Measurements from ENCODE around the gene GRAP2.
A peak's percentile ranks its signal among the peaks of the same experiment; 100 is the strongest.

The GRAP2 gene

GRCh38 chr22:39997421-39997820 is 96.5 kb downstream of the GRAP2 start:
- no peak for DNase-seq

DNA sequence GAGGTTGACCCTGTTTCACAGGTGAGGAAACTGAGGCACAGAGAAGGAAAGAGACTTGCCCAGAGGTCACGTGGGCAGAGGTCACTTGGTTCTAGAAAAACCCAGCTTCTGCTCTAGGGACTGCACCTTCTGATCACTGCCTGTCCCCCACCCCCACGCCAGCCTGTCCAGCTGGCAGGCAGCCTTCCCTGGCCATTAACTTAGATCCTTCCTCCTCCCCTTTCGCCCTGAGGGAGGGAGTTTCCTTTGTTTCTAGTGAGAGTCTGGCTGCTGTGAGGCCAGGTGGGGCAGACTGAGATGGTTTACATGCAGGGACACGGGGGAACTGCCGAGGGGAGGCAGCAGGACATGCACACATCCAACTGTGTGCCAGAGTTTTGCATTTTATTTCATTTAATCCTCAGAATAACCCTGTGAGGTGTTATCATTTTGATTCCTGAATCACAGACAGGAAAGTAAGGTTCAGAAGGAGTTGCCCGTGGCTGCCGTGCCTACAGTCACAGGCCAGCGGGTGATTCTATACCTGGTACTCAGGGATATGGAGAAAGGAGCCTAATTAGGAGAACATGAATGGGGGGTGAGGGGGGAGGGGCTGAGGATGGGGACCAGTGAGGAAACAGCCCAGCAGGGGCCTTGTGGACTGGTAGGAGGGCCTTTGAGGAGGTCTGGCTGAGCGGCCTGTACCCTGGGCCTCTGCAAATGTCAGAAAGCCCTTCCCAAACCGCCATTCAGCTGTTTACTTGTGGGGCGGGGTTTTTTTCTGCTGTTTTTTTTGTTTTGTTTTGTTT is 97.2 kb downstream of the GRAP2 start:
- DNase-seq = peak; percentile 45

- DNase-seq = no peak
Measured at GRCh38 chr22:39999144-39999757, 98.4 kb downstream of the GRAP2 start.

- DNase-seq = no peak
Measured at GRCh38 chr22:40000171-40000570, 99.3 kb downstream of the GRAP2 start.

- no peak for DNase-seq
Measured at GRCh38 chr22:40001106-40001505, 100.2 kb downstream of the GRAP2 start.

- no peak for DNase-seq
Measured at GRCh38 chr22:40001800-40002577, 101.1 kb downstream of the GRAP2 start.

DNA sequence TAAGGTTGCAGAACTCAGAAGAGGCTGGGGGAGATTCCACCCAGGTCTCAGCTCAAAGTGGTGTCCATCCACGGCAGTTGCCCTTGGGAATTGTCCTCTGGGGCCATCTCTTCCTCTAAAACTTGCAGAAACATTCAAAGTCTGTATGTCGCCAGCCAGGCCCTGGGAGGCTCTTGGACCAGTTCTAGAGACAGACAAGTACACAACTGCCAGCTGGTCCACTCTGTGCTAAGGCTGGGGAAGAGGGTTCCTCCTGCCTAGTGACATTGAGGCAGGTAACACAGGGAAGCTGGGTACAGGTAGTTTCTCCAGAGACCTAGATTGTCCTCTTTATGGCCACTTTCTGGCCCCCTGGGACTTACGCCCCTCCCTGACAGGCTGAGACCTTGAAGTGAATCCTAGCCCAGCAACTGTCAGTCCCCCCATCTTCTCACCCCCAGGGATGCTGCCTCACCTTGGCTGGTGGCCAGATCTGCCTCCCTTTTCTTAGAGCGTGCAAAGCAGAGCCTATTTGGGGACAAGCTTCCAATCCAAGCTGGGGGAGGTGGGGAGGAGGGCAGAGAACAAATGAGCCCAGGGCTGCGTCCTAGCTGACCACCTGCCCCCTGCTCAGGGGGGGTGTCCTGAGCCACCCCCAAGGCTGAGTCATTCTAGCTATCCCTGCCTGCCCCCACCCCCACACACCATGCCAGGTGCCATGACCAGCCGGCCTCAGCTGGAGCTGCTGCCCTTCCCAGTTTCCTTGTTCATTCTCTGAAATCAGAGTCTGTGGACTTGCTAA is 102.2 kb downstream of the GRAP2 start:
- DNase-seq = peak; percentile 11

DNA sequence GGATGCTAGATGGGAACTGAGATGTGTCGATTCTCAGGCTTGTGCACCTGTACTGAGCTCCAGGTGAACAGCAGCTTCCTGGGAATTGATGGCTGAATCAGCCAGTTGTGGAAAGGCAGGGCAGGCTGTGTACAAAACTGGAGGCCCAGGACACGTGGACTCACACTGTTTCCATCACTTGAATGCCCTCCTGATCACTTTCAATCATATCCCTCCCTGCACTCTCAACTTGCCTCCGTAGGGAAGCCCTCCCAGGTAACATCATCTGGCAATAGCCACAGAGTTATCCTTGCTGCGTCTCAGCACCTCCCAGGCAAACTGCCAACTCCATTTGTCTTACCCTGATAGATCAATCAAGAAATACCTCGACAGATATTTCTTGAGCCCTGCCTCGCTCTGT is 104.0 kb downstream of the GRAP2 start:
- no peak for DNase-seq

- DNase-seq = no peak
Measured at GRCh38 chr22:40006641-40007040, 105.8 kb downstream of the GRAP2 start.

DNA sequence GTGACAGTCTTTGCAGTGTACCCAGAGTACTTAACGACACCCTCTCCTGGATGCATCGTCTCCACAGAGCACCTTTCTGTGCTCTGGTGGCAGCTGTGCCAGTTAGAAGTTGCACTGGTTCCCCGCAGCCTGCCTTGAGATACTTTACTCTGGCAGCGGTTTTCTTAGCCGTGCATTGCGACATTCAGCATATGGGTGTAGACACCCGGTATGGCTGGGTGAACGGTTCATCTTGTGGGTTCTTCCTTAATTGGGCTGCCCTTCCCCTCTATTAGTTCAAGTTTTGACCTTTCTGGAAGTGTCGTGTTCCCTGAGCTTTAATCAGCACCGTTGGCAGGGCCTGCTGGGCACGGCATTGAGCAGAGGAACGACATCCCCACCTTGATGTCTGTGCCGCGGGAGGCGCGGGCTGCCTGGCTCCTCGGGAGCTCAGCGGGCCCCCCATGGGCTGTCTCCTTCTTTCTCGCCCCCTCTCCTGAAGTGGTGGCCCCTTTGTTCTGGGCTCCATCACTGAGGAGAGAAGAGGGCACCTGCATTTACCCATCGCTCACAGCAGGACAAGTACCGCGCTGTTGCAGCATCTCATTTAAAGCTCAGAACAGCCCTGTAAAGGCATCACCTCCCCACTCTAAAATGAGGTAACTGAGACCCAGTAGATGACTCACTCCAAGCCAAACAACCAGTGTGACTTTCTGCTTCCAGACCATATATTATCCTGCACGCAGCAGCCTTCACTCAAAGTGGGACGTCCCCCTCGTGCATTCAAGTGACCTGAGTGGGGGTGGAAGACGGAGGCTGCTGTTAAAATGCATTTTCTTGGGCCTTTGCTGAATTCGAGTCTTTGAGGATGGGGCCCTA is 107.2 kb downstream of the GRAP2 start:
- DNase-seq = no peak

- no peak for DNase-seq
Measured at GRCh38 chr22:40008726-40009291, 107.9 kb downstream of the GRAP2 start.

DNA sequence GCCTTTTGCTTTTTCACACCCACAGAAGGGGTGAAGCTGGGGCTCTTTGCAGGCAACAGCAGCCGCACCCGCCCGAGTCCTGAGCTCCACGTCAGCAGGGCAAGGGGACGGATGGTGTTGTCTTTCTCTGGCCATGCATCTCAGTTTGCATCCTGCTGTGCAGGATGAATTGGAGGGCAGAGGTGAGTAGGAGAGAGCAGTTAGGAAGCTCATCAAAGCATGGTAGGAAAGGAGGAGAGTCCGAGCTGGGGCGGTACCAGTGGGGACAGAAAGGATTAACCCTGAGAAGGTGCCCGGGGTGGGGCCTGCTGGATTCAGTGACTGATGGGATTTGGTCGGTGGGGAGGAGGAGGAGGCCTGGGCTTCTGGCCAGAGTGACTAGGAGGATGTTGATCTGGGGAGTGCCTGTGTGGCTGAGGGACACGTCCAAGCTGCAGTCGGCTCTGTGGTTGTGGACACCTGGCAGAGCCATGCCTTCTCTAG is 108.4 kb downstream of the GRAP2 start:
- DNase-seq = no peak

DNA sequence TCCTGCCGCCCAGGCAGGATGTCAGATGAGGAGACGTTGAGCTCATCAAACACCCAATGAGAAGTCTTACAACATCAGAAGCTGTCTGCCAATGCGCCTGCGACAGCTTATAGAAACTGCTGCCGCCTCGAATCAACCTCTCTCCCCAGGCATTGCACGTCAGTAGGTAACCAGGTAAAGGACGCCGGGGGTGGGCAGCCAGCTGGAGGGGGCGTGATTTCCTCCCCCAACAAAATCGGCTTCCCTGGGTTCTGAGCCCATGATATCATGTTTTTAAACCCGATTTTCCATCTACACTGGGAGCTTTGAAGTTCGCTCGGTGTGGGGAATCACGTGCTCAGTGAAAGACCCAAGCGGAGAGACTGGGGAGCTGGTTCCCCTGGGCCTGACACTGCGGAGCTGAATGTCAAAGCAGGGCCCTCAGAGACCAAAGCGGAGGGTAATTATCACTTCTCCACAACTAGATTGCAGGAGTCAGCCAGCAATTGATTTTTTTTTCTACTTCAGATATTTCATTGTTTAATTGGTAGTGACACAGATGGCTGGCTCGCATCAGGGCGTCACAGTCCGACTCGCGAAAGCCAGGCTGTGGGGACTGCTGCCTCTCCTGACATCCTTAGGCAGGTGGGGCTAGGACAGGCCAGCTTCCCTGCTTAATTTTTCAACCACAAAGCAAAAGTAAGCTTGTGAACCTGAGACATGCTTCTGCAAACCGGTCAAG is 109.2 kb downstream of the GRAP2 start:
- DNase-seq = no peak

- no peak for DNase-seq
Measured at GRCh38 chr22:40010746-40011145, 109.9 kb downstream of the GRAP2 start.

GRCh38 chr22:40014667-40015248 is 113.9 kb downstream of the GRAP2 start:
- no peak for DNase-seq

DNA sequence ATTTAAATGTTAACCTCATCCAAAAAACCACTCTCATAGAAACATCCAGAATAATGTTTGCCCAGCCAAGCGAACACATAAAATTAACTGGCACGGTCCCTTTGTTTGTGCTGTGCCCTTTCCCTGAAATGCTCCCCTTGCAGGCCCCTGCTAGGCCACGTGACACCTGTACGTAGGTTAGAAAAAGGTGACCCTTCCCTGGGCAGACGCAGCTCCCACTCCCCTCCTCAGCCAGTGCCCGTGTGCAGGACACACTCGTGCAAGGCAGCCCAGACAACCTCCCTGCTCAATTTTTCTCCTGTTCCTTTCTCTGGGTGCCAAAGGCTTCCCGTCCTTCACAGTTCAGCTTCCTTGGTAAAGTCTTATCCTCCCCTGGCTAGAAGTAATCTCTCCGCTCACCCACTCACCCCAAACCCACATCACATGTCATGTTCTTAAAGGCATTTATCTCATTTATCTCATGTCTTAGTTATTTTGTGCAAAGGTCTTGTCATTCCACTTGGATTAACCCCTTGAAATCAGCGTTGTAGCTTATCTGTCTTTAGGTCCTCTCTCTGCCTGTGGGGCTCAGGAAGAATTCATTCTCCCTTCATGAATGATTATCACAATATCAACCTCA is 114.6 kb downstream of the GRAP2 start:
- no peak for DNase-seq

GRCh38 chr22:40018051-40018450 is 117.2 kb downstream of the GRAP2 start:
- no peak for DNase-seq

DNA sequence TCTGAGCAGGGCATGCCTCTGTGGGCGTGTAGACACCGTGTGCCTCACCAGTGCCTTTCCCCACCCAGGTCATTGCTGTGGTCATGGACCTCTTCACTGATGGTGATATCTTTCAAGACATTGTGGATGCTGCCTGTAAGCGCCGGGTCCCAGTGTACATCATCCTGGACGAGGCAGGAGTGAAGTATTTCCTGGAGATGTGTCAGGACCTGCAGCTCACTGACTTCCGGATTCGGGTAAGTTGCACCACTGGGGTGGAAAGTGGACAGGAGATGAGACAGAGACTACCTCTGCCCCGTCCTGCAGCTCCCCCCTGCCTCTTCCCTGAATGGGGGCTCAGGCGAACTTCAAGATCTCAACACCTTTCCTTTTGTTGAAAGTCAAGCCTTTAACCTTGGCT is 118.2 kb downstream of the GRAP2 start:
- no peak for DNase-seq

DNA sequence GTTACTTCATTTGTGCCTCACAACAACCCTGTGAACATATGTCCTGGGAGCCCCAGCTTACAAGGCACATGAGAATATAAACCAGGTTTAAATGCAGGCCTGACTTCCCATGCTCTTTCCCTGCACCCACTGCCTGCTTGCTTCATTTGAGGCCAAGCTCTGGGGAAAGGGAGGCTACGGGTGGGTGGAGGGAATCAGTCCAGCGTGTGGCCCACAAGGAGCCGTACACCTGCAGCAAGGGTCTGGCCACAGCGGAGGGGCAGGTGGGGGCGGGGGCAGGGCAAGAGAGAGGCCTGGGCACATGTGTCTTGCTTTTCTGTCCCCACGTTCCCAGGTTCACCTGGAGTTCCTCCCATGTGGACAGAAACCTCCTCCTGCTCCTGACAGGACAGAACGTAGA is 120.1 kb downstream of the GRAP2 start:
- no peak for DNase-seq

GRCh38 chr22:40021401-40022000 is 120.6 kb downstream of the GRAP2 start:
- DNase-seq = peak; percentile 83

Data from NCI-H345 (cell line).